Right lobe of liver (tissue), 6 donors: ENCODE data around the gene TANGO2. TPM values are rescaled to one million over a fixed set of nuclear protein-coding genes. Genes with fewer than 3 reads are reported as not detected.
A peak's percentile ranks its signal among the peaks of the same experiment; 100 is the strongest.

Source experiments
- ATAC-seq, 4 donors: fragments of 200-7000 bp; cut with Tn5 transposase; one replicate each; pipeline ENCODE4 v1.9.1; 2020; ENCODE audit warnings: mild to moderate bottlenecking in 4 of 4, moderate library complexity in 4 of 4
- DNase-seq, 3 donors: peaks; one replicate each; pipeline ENCODE4 v3.0.0-alpha.2; 2020
- H3K27ac ChIP-seq, 3 donors: fragments of 200-600 bp; one replicate each; pipeline ENCODE4 v1.8.0; 2022
- H3K27me3 ChIP-seq, 2 donors: fragments of 200-600 bp; one replicate each; pipeline ENCODE4 v1.8.0; 2022
- H3K36me3 ChIP-seq, 4 donors: fragments of 200-600 bp; sonication (generic) in 1 of 4; one replicate each; pipeline versions ENCODE4 v1.5.1 to v1.8.0; 2017 to 2022; ENCODE audit warnings: control low read depth in 1 of 4
- H3K4me1 ChIP-seq, 4 donors: fragments of 200-600 bp; sonication (generic) in 1 of 4; one replicate each; pipeline versions ENCODE4 v1.5.1 to v1.8.0; 2017 to 2022; ENCODE audit warnings: control low read depth in 1 of 4
- H3K4me3 ChIP-seq, 3 donors: fragments of 200-600 bp; one replicate each; pipeline ENCODE4 v1.8.0; 2022
- H3K9me3 ChIP-seq, 4 donors: fragments of 200-600 bp; sonication (generic) in 1 of 4; one replicate each; pipeline versions ENCODE4 v1.5.1 to v1.8.0; 2017 to 2022; ENCODE audit warnings: control low read depth in 1 of 4
- CTCF ChIP-seq, 4 donors: fragments of 200-600 bp in 3 of 4; fragments of 450-650 bp in 1 of 4; IDR thresholded peaks; one replicate each; pipeline versions ENCODE4 v1.5.1 to v1.8.0; 2016 to 2022; ENCODE audit warnings: antibody characterized with exemption in 4 of 4, mild to moderate bottlenecking in 2 of 4
- POLR2A ChIP-seq: fragments of 450-650 bp; IDR thresholded peaks from one replicate; pipeline ENCODE4 v1.6.1; 2017; ENCODE audit warnings: antibody characterized with exemption, mild to moderate bottlenecking
- WGBS: methylation state at CpG from one replicate; pipeline ENCODE4 v1.1.6; 2018; ENCODE audit warnings: low coverage, low lambda C conversion rate; ENCODE audit not compliant: insufficient coverage; ENCODE audit errors: missing lambda C conversion rate; 5-methylcytosine and 5-hydroxymethylcytosine counted together
- intact Hi-C, 2 donors: fragments of 100-400 bp; cut with DNase I; formaldehyde crosslinking; loops; one replicate each; pipeline versions ENCODE4 v1.11.2 to v1.14.1; 2022
- total RNA-seq, 6 experiments: library from RNA; depleted of rRNA in 2 of 6; stranded (reverse); fragments of >200 nt in 2 of 6; fragmentation: NEBNext Ultra II Directional in 3 of 6; extraction: Animal tissue kit (Norgen Biotek cat#: 25700) in 3 of 6; gene quantifications; one replicate each; pipeline versions ENCODE4 v1.1.0 to v1.2.4, GENCODE V29; 2016 to 2023
- donor health status: DM: no; HTN: yes; CAD: no.
- donor health status: DM: no; HTN: no; CAD: no.
- donor health status: DM: no; HTN: no; CAD: no.
- donor health status: DM: no; HTN: yes; CAD: no.
- donor health status: DM: no; HTN: yes; CAD: no.

Gene TANGO2
- total RNA-seq, 6 experiments from 2014 or later, result 11.0 to 27.0 (median 15.5) TPM

- H3K27me3 ChIP-seq, result no peaks in the 10 kb centered on the region
- TF ChIP-seq POLR2A (no peak), CTCF (IDR thresholded peaks at IDR 0.05) (peak in 1 of 4 donors; percentile 28)
- H3K4me3 ChIP-seq, result no peak overlapping the region
- DNase-seq, result peak; percentile 88 to 97 (median 97)
- peak; percentile 93 to 96 (median 96) for ATAC-seq
- 26% methylated on average over 7 of the region's 13 CpGs for WGBS
- peak overlapping the region; percentile 51 to 89 (median 81) for H3K27ac ChIP-seq
- peaks cover 0 to 26% (median 12%) of the 10 kb centered on the region in 4 donors for H3K4me1 ChIP-seq
- H3K9me3 ChIP-seq, result no peaks in the 10 kb centered on the region
- peaks cover 9 to 68% (median 30%) of the 10 kb centered on the region in 4 donors for H3K36me3 ChIP-seq
- intact Hi-C loops, result loop anchor here in 1 of 2 donors (10.0 kb wide), 1 partner anchor 129 kb away; no protein-coding TSS in a partner anchor
Measured at GRCh38 chr22:20093418-20094196, 72.7 kb downstream of the TANGO2 start.

GRCh38 chr22:20094197-20094807, 73.4 kb downstream of the TANGO2 start:
- H3K4me3 ChIP-seq, result no peak overlapping the region
- peak in 3 of 4 donors; percentile 1 to 23 (median 17) for TF ChIP-seq CTCF (IDR thresholded peaks at IDR 0.05)
- TF ChIP-seq POLR2A, result no peak
- intact Hi-C loops, result loop anchor here in 1 of 2 donors (10.0 kb wide), 1 partner anchor 130 kb away; no protein-coding TSS in a partner anchor
- DNase-seq, result peak in 2 of 3 donors; percentile 40 to 62
- H3K4me1 ChIP-seq, result peaks cover 0 to 26% (median 12%) of the 10 kb centered on the region in 4 donors
- ATAC-seq, result peak; percentile 29 to 47 (median 40)
- H3K36me3 ChIP-seq, result peaks cover 9 to 65% (median 30%) of the 10 kb centered on the region in 4 donors
- no peaks in the 10 kb centered on the region for H3K27me3 ChIP-seq
- WGBS, result 70% methylated on average over 5 of the region's 15 CpGs
- peak overlapping the region; percentile 51 to 89 (median 81) for H3K27ac ChIP-seq
- H3K9me3 ChIP-seq, result no peaks in the 10 kb centered on the region

- no peak for TF ChIP-seq POLR2A
- TF ChIP-seq CTCF (IDR thresholded peaks at IDR 0.05), result no peak
- Histone ChIP-seq H3K36me3 (peaks cover 0 to 57% (median 25%) of the 10 kb centered on the region in 4 donors), H3K4me1 (peaks cover 0 to 26% (median 12%) of the 10 kb centered on the region in 4 donors), H3K27ac (no peak overlapping the region), H3K4me3 (no peak overlapping the region), H3K27me3 (no peaks in the 10 kb centered on the region), H3K9me3 (no peaks in the 10 kb centered on the region)
- ATAC-seq (no peak), DNase-seq (peak in 1 of 3 donors; percentile 19)
- 70% methylated on average over 4 of the region's 4 CpGs for WGBS
- intact Hi-C loops, result loop anchor here in 1 of 2 donors (10.0 kb wide), 1 partner anchor 131 kb away; no protein-coding TSS in a partner anchor
Measured at GRCh38 chr22:20095521-20095920, 74.6 kb downstream of the TANGO2 start.

GRCh38 chr22:20096574-20097420, 75.9 kb downstream of the TANGO2 start:
- TF ChIP-seq POLR2A (no peak), CTCF (IDR thresholded peaks at IDR 0.05) (no peak)
- no peak for DNase-seq
- 95% methylated on average over 2 of the region's 2 CpGs for WGBS
- Histone ChIP-seq H3K4me3 (no peak overlapping the region), H3K27me3 (no peaks in the 10 kb centered on the region), H3K4me1 (peaks cover 0 to 30% (median 13%) of the 10 kb centered on the region in 4 donors), H3K9me3 (no peaks in the 10 kb centered on the region), H3K27ac (no peak overlapping the region), H3K36me3 (peaks cover 0 to 45% (median 17%) of the 10 kb centered on the region in 4 donors)
- no peak for ATAC-seq
- intact Hi-C loops, result loop anchor here in 1 of 2 donors (10.0 kb wide), 1 partner anchor 132 kb away; no protein-coding TSS in a partner anchor
